Coronary artery (tissue), 2 donors: Measurements from ENCODE around the gene UBA52.

Experiments
- DNase-seq: peaks from one replicate; pipeline ENCODE4 v3.0.0-alpha.2; 2017; ENCODE audit warnings: low spot score
- H3K27ac ChIP-seq, 2 donors: fragments of 200-600 bp; sonication (generic); one replicate each; pipeline ENCODE4 v1.5.1; 2016 to 2019
- H3K4me3 ChIP-seq: fragments of 200-600 bp; sonication (generic); 2 replicates; pipeline ENCODE4 v1.5.1; 2016; ENCODE audit warnings: mild to moderate bottlenecking, moderate library complexity
- TF ChIP-seq, protein P1 (sequence below): fragments of 200-600 bp; sonication (generic); IDR thresholded peaks from one replicate; pipeline ENCODE4 v1.5.1; 2019; ENCODE audit warnings: antibody characterized with exemption

UBA52 gene

DNA sequence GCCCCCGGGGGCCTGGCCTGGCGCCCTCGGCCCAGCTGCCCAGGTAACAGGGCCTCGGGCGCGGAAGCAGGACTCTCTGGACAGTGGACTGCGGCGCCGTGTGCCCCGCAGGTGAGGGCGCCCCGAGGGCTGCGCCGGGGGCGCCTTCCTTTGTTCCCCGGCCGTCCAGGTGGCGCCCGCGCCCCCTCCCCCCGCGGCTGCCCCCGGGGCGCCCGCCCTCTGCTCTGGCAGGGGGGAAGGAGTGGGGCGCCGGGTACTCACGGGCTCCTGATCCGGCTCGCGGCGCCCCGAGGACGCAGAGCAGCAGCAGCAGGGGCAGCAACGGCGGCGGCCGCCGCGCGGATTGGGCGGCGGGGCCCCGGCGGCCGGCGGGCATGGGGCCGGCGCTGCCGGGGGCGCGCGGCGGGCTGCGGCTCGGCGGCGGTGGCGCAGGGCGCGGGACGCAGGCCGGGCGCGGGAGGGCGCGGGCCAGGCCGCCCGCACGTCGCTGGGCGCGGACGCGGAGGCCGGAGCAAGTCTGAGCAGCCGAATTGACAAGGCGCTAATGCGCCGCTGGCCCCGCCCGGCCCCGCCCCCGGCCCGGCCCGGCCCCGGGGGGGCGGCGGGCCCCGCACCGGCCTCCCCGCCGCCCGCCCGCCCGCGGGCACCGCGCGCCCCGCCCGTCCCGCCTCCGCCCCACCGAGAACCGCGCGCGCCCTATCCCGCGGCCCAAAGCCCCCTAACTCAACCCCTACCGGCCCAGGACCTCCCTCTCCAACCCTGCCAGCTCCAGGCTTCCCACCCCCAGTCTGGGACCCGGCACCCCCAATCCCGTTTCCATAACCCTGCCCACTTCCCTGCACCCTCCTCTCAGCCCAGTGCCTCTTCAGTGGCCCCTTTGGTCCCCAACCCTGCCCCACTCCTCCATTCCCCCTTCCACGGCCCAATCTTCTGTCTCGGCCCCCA is 34.9 kb downstream of the UBA52 start, which contains the start of gene CRLF1:
TSS of gene CRLF1 (minus strand) at position 519 of the 945 bp plus-strand sequence. CDS start at position 376, 143 bp downstream.
- no peak for DNase-seq
- TF ChIP-seq, protein P1, sequence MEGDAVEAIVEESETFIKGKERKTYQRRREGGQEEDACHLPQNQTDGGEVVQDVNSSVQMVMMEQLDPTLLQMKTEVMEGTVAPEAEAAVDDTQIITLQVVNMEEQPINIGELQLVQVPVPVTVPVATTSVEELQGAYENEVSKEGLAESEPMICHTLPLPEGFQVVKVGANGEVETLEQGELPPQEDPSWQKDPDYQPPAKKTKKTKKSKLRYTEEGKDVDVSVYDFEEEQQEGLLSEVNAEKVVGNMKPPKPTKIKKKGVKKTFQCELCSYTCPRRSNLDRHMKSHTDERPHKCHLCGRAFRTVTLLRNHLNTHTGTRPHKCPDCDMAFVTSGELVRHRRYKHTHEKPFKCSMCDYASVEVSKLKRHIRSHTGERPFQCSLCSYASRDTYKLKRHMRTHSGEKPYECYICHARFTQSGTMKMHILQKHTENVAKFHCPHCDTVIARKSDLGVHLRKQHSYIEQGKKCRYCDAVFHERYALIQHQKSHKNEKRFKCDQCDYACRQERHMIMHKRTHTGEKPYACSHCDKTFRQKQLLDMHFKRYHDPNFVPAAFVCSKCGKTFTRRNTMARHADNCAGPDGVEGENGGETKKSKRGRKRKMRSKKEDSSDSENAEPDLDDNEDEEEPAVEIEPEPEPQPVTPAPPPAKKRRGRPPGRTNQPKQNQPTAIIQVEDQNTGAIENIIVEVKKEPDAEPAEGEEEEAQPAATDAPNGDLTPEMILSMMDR = no peak
- Histone ChIP-seq H3K27ac (peak within 1 kb of the TSS in 1 of 2 donors; percentile 76), H3K4me3 (peak within 1 kb of the TSS; percentile 71)

DNA sequence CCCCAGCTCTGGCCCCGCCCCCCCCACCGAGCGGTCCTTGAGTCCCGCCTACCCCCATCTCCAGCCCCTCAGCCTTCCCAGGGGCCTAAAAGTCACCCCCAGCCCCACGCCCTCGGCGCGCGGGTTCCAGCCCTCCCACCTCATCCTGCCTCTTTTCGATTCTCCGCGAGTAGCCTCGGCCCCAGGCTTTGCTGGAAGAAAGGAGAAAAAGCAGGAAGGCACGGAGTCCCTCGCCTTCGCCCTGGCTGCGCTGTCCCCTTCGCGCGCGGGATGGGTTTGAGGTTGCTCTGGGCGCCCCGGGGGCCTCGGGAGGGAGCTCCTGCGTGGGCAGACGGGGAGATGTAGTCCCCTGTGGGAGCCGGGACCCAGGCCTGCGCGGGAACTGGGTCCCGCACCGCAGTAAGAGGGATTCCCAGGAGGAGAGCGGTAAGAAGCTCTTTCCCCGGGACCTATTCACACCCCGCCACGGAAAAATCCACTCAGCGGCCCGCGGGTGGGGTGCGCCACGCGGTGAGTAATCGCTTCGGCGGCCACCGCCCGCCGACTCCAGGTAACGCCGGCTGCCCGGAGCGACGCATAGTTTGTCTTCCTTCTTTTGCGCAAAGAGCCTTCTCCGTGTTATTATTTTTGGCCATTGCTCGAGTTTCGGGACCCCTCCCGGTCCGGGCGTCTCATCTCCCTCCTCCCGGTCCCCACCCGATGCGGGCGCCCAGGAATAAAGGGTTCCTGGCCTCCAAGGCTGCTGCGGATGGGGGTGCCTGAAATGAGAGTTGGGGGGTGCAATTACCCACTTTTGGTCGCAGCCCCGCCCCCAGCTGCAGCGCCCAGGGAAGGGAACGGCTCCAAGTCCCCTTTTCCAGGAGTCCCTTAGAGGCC is 35.8 kb downstream of the UBA52 start:
- TF ChIP-seq, protein P1 = no peak
- peak overlapping the region in 1 of 2 donors; percentile 72 for H3K27ac ChIP-seq
- no peak for DNase-seq
- peak overlapping the region; percentile 71 for H3K4me3 ChIP-seq

GRCh38 chr19:18608102-18608804 is 36.6 kb downstream of the UBA52 start:
- H3K4me3 ChIP-seq = peak overlapping the region; percentile 71
- DNase-seq = no peak
- H3K27ac ChIP-seq = no peak overlapping the region
- TF ChIP-seq, protein P1 = no peak

DNA sequence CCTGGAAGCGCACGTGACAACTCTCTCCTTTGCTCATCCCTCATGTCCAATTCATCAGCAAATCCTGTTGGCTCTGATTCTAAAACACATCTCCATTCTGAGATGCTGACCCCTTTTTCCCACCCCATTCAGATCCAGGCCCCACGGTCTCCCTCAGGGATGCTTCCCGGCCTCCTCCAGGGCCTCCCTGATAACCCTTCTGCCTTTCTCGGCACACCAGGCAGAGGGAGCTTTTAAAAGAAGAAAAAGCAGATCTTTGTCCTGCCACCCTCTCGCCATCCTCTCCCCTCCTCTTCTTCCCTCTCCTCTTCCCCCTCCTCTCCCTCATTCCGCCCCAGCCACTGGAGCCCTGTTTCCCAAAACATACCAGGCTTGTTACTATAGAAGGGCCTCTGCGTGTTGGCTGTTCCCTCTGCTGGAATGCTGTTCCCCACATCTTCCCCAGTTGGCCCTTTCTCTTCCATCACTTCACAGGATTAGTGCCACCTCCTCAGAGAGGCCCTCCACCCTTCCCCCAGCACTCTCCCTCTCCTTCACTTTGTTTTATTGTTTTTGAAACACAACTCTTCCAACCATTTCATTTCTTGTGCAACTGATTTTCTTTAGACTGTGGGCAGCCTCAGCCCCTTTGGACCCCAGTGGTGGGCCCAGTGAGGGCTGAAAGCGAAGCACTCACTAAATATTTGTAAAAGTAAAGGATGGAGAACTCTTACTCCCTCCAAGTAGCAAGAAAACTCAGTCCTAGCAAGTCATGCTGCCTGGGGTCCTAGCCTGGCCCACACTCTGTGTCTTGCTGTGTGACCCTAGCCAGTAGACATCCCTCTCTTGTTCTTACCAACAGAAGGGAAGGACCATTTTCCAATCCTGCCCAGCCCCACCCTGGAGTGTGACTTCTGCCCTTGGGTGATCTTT is 37.4 kb downstream of the UBA52 start:
- TF ChIP-seq, protein P1 = no peak
- no peak overlapping the region for H3K4me3 ChIP-seq
- no peak for DNase-seq
- H3K27ac ChIP-seq = no peak overlapping the region

DNA sequence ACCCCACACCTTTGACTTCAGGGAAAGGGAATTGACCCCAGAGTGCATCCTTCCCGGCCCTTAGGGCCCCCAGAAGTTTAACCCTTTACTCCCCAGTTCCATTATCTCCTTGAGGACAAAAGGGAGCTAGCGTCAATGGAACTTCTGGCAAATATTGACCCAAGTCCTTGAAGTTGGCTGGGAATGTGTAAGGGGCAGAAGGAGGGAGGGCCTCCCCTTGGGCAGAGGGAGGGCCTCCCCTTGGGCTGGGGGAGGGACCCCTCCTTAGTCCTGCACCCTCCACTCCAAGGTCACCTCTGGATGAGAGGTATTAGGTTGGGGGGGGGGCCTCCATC is 38.0 kb downstream of the UBA52 start:
- no peak overlapping the region for H3K4me3 ChIP-seq
- no peak for DNase-seq
- TF ChIP-seq, protein P1 = no peak

DNA sequence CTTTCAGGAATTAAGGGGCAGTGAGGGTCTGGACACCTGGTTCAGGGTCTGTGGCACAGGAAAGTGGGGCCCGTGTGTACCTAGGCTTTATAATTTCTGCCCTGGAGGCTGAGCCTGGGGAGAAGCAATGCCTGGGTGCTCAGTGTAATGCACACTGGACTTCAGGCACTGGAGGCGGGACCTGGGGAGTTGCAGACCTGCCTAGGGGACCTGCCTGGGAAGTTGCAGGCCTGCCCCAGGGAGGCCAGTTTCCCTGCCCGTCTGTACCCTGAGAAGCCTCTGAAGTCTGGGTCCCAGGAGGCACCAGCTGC is 38.5 kb downstream of the UBA52 start:
- Histone ChIP-seq H3K4me3 (no peak overlapping the region), H3K27ac (no peak overlapping the region)
- TF ChIP-seq, protein P1 = no peak
- DNase-seq = no peak

More for the DNA sequence above, 38.0 kb downstream of the UBA52 start:
- no peak overlapping the region for H3K27ac ChIP-seq
